GM19351 (cell line): ENCODE data around the gene DSCAML1.

Experiments used
- ATAC-seq: cut with Tn5 transposase; IDR thresholded peaks from one replicate; pipeline ENCODE4 v1.9.1; 2021; ENCODE audit warnings: mild to moderate bottlenecking, moderate library complexity; ENCODE audit not compliant: unreplicated experiment

DSCAML1 gene

GRCh38 chr11:117621226-117621625 is 175.8 kb downstream of the DSCAML1 start:
- ATAC-seq: no peak

- no peak for ATAC-seq
Observed at GRCh38 chr11:117620659-117621058, 176.4 kb downstream of the DSCAML1 start.

DNA sequence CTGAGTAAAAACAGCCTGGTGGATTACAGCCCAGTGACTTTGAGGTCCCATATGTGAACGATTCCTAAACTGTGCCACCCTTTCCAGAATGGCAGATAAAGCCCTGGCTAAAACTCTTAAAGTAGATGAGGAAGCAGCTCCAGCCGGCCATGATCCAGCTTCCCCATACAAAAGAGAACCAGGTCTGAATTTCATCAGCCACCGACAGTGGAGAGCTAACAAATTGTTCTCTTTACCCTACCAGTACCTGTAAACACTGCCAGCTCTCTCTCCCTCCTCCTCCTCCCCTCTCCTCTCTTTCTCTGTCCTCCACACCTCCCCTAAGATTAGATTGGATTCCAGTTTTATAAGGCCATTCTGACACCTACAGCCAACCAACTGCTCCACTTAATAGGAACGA is 176.9 kb downstream of the DSCAML1 start:
- ATAC-seq: no peak

DNA sequence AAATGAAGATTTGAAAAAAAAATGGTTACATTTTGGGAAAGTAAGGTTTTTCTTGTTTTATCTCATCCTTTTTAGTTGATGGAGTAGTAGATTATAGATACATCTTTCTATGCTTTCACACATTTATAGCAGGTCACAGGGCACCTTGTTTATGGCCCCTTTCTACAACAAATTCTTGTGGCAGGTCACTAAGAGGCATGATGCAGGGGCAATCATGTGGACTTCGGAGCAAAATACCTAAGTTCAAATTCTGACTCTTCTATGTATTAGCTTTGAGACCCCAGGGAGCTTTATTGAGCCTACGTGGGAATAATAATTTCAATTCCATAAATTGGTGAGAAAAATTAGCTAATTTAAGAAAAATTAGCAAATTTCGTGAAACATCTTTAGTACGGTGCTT is 177.4 kb downstream of the DSCAML1 start:
- ATAC-seq: no peak

GRCh38 chr11:117618982-117619355 is 178.0 kb downstream of the DSCAML1 start:
- no peak for ATAC-seq

DNA sequence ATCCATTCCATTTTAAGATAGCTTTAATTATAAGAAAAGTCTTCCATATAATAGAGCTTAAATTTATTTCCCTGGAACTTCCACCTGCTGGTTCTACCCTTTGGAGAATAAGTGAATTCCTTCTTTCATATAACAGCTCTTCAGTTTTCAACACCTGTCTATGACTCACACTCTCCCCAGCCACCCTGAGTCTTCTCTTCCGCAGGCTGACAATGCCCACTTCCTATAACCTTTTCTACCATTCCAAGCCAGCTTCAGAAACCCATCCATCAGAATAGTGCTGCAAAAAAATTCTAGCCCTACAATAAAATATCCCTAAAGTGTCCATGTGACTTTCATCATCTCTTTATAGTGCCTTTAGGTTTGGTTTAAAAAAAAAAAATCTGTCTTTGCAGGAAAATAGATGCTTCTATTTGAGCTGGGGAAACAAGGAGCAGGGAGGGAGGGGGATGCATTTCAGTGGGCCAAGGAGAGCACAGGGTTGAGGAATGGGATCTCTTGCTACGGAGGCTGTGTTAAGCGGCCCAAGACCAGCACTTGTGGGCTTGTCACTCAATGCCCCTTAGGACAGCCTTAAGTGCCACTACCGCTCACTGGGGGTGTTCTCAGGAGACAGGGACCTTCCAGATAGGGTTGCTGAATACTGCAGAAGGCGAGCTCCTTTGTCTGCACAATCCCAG is 178.6 kb downstream of the DSCAML1 start:
- ATAC-seq: no peak

- ATAC-seq: no peak
Observed at GRCh38 chr11:117616979-117617378, 180.0 kb downstream of the DSCAML1 start.

DNA sequence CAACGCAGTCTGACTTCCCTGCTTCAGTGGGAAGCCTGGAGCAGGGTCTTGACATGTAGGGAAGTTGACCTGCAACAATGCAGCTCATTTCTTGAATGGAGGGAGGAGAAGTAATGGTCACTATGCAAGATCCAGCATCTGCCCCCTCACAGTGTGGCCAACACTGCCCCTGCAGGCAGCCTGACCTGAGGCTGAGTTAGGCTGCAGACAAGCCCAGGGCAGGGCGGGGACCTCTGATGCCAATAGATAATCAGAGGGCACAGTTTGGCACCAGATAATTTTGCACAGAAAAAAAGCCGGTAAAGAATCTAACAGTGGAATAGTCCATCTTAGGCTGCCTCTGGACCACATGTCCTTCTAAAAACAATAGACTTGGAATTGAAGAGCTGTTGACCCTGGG is 182.3 kb downstream of the DSCAML1 start:
- ATAC-seq: no peak

- no peak for ATAC-seq
Observed at GRCh38 chr11:117613521-117613920, 183.5 kb downstream of the DSCAML1 start.

DNA sequence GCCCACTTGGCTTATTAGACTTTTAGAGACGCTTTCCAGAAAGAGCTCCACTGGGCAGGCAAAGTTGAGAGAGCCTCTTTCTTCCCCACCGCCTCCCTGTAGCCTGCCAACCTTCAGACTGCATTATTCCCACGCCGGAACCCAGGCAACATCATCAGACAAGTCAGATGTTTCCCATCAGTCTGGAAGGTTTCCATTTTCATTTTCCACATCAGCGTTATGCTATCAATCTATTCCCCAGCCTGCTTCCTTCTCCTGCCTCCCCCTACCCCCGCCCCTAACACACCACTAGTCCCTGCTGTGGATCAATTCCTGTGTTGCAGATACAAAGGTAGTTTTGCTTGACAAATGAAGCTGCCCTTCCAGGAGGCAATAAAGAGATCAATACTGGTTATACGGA is 184.8 kb downstream of the DSCAML1 start:
- no peak for ATAC-seq

- ATAC-seq: no peak
Observed at GRCh38 chr11:117610901-117611300, 186.1 kb downstream of the DSCAML1 start.

GRCh38 chr11:117610045-117610444 is 187.0 kb downstream of the DSCAML1 start:
- ATAC-seq: no peak

DNA sequence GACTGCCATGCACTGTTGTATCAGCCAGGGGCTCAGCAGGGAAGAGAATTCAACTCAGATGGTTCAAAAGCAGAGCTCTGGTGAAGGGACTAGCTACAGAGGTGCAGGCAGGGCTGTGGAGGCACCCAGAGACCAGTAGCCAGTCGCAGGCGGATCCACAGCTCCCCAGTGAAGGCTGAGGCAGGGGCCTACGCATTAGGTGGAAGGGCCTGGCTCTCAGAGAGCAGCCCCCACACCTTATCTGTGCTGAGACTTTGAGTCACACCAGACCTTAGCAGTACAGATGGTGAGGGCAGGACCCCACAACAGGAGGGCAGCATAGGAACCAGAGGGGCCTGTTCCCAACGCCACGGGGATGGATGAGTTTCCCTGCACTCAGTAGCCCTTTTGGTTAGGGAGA is 189.6 kb downstream of the DSCAML1 start:
- no peak for ATAC-seq

GRCh38 chr11:117606790-117607189 is 190.2 kb downstream of the DSCAML1 start:
- no peak for ATAC-seq

GRCh38 chr11:117606211-117606610 is 190.8 kb downstream of the DSCAML1 start:
- ATAC-seq: peak; percentile 68

DNA sequence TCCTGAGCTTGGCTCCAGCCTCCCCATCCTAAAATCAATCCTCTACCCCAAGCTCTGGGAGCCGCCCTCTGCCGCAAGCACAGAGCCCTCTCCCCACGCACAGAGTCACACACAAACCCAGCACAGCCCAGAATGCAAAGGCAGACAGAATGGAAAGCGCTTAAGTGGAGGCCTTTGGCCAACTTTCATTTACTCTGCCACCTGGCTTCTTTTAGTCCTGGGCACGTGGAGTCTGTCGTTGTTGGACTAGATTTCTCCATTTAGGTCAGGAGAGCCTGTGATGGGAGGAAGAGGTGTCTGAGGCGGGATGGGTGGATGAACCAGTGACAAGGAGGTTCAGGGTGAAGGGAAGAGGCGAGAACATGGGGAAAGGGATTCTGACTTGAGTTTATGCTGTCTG is 191.7 kb downstream of the DSCAML1 start:
- ATAC-seq: no peak

- no peak for ATAC-seq
Observed at GRCh38 chr11:117604336-117604995, 192.6 kb downstream of the DSCAML1 start.

DNA sequence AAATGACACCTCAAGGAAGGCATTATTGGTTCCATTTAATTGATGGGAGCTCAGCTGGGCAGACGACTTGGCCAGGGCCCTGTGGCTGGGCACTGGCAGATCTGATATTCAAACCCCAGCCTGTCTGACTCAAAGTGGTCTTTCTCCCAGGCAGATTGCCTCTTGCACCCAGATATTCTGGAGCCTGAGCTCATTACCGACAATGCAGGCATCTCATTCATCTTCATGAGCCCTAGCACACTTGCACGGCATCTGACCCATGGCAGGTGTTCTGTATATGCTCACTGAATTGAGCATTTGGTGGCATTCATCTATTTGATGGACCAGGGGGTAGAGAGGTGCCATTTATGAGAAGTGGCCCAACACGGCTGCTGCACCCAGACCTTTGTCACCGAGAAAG is 193.1 kb downstream of the DSCAML1 start:
- ATAC-seq: no peak

DNA sequence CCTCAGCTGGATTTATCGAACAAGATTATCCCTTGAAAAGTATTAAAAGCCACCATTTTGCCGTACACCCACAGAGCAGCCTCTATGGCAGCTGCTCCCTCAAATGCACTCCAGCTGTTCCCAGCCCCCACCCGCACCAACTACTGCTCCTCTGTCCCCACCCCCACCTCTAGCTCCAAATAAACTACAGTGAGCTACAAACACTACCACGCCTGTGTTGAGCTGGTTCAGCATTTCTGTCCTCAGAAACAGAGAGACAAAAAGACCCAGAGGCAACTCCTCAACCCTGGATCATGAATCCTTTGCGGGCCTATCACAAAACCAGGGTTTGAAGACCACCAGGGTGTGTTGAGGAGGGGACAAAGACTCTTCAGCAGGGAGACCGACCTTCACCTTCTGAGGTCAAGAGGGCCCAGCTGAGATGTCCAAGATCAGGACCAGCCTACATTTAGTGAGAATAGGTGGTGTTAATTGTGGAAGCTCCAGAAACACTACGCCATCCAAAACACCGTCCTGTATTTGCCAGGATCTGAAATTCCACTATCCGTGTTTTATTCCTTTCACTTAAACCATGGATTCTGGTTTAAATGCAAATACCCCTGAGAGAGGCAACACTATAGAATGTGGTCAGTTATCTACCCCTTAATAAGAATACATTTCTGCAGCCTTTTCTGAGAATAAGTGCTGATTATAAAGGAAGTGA is 195.9 kb downstream of the DSCAML1 start:
- ATAC-seq: no peak

- no peak for ATAC-seq
Observed at GRCh38 chr11:117600234-117600783, 196.7 kb downstream of the DSCAML1 start.

DNA sequence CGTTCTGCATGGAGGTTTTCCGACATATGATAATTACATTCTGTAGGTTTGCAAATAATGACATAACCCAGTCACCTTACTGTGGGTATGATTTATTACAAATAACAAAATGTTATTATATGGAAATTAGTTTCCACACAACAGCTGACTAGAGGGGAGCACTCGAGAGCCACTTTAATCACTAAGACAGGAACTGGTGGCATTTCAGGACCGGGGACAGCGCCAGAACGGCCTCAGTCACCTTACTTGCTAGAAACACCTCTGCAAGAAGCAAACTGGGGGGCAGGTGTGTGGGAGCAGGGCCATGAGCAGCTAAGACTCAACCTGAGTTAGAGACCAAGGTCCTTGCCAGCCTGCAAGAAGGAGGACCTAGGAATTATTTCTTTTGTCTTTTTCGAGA is 199.9 kb downstream of the DSCAML1 start:
- no peak for ATAC-seq

- no peak for ATAC-seq
Observed at GRCh38 chr11:117595440-117595839, 201.6 kb downstream of the DSCAML1 start.
